AG10803 (cell line): ENCODE data around the gene ATG5.

Experiments
- DNase-seq: peaks from one replicate; pipeline ENCODE4 v3.0.0; 2010; ENCODE audit warnings: low read depth
- H3K4me3 ChIP-seq: 2 replicates; pipeline ENCODE4 v1.5.1; 2011; ENCODE audit warnings: mild to moderate bottlenecking, low read length, control low read depth
- TF ChIP-seq, protein P1 (sequence below): conservative IDR thresholded peaks from 2 replicates; pipeline ENCODE4 v1.5.1; 2011; ENCODE audit warnings: mild to moderate bottlenecking, low read length, control low read depth, inconsistent platforms

Gene ATG5

GRCh38 chr6:106225581-106225980 is 100.0 kb downstream of the ATG5 start:
- TF ChIP-seq, protein P1, sequence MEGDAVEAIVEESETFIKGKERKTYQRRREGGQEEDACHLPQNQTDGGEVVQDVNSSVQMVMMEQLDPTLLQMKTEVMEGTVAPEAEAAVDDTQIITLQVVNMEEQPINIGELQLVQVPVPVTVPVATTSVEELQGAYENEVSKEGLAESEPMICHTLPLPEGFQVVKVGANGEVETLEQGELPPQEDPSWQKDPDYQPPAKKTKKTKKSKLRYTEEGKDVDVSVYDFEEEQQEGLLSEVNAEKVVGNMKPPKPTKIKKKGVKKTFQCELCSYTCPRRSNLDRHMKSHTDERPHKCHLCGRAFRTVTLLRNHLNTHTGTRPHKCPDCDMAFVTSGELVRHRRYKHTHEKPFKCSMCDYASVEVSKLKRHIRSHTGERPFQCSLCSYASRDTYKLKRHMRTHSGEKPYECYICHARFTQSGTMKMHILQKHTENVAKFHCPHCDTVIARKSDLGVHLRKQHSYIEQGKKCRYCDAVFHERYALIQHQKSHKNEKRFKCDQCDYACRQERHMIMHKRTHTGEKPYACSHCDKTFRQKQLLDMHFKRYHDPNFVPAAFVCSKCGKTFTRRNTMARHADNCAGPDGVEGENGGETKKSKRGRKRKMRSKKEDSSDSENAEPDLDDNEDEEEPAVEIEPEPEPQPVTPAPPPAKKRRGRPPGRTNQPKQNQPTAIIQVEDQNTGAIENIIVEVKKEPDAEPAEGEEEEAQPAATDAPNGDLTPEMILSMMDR: no peak
- DNase-seq: no peak
- H3K4me3 ChIP-seq: no peak overlapping the region

GRCh38 chr6:106223300-106223930 is 102.1 kb downstream of the ATG5 start:
- TF ChIP-seq, protein P1: peak; percentile 69
- no peak overlapping the region for H3K4me3 ChIP-seq
- peak; percentile 82 for DNase-seq

GRCh38 chr6:106220485-106220884 is 105.1 kb downstream of the ATG5 start:
- no peak for DNase-seq
- TF ChIP-seq, protein P1: no peak
- H3K4me3 ChIP-seq: no peak overlapping the region

DNA sequence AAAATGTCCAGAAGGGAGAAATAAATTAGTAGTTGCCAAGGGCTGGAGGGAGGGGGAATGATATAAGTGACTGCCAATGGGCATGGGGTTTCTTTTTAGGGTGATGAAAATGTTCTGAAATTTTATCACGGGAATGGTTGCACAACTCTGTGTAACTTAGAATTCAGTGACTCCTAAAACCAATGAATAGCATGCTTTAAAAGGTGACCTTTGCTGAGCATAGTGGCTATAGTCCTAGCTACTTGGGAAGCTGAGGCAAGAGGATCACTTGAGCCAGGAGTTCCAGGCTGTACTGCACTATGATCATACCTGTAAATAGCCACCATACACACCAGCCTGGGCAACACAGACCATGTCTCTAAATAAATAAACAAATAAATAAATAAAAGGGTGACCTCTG is 109.0 kb downstream of the ATG5 start:
- no peak overlapping the region for H3K4me3 ChIP-seq
- TF ChIP-seq, protein P1: no peak
- peak; percentile 18 for DNase-seq

- no peak for DNase-seq
- no peak overlapping the region for H3K4me3 ChIP-seq
- TF ChIP-seq, protein P1: no peak
Measured at GRCh38 chr6:106215608-106216007, 110.0 kb downstream of the ATG5 start.

DNA sequence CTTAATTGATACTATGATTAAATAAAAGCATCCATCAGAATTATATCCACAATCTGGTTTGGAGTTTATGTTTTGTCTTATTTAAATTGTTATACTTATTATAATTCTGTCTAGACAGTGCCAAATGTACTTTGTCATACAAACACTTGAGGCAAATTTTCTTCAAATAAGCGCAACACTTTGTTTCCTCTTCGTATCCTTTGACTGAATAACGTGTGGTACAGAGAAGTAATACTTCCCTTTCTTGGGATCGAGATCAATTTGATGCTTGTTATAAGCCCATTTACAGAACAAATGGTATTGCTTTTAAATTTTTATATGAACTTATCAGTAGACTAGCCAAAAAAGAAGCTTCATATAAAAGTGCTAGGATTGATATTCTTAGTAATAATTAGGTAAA is 111.0 kb downstream of the ATG5 start:
- no peak overlapping the region for H3K4me3 ChIP-seq
- TF ChIP-seq, protein P1: no peak
- DNase-seq: no peak

DNA sequence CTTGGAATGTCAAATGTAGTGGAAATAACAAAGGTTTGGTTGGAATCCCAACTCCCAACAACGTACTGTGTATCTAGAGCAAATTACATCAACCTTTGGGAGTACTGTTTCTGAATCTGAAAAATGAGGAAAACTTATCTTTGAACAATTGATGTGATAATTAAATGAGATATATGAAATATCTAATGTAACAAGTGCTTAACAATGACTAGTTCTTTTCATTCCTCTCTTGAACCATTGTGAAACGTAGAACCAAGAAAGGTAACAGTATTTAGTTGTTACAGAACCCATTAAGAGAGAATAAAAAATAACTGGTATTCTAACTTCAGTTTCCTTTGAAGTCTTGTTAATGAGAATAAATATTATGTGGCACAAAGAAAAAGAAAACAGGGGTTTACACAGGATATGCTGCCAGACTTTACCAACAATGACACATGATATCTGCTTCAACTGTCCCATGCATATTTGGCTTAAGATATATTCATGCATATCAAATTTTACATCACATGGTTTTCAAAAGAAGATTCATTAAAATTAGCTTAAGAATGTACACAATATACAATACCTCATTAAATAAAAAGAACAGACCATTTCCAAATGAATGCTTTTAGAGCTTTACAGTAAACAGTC is 111.8 kb downstream of the ATG5 start:
- TF ChIP-seq, protein P1: no peak
- no peak for DNase-seq
- no peak overlapping the region for H3K4me3 ChIP-seq
